Frontal cortex (tissue), 1 donor: ENCODE measurements around the gene CHST15. TPM values are rescaled to one million over a fixed set of nuclear protein-coding genes. Genes with fewer than 3 reads are reported as not detected.

Experiments used
- total RNA-seq: library from RNA; depleted of rRNA; stranded (reverse); fragments of >200 nt; gene quantifications from one replicate; pipeline ENCODE4 v1.2.3, GENCODE V29; 2014

Gene CHST15
- total RNA-seq, 1 donor from 2014 or later, result 48.9 TPM

Other genes starting within 250 kb of the CHST15 start
- under 0.01 TPM for gene CPXM2, start 201.8 kb downstream of the CHST15 start, total RNA-seq